Measurements from ENCODE around the gene NOX5. TPM values are rescaled to one million over a fixed set of nuclear protein-coding genes. Genes with fewer than 3 reads are reported as not detected.

NOX5 gene
- total and polyA plus RNA-seq, 10 of the 15 experiments (the other 5 are each of a cell fraction or from before 2014, with no cell fraction given): not detected

- ATAC-seq (no peak), DNase-seq (ENCODE audit: low read depth, low spot score) (no peak), FAIRE-seq (no peak)
- Histone ChIP-seq H4K20me1 (ENCODE audit: control insufficient read depth, insufficient read depth) (no peaks in the 10 kb centered on the region), H3K79me2 (ENCODE audit: control insufficient read depth, insufficient read depth, low read length) (no peaks in the 10 kb centered on the region), H3K4me3 (no peak overlapping the region), H2AFZ (ENCODE audit: control insufficient read depth, low read depth, low read length) (no peak overlapping the region), H3K4me1 (ENCODE audit: control insufficient read depth, insufficient read depth, low read length) (no peaks in the 10 kb centered on the region), H3K36me3 (ENCODE audit: control insufficient read depth in 2 of 2, insufficient read depth in 2 of 2, low read length in 1 of 2) (no peaks in the 10 kb centered on the region), H3K27ac (ENCODE audit: control insufficient read depth, insufficient read depth) (no peak overlapping the region), H3K9me3 (replicated peaks; ENCODE audit: control insufficient read depth, insufficient read depth, low read length) (no peaks in the 10 kb centered on the region), H3K9ac (ENCODE audit: control insufficient read depth, insufficient read depth, low read length) (no peak overlapping the region), H3K27me3 (replicated peaks in 1 of 2; ENCODE audit: control insufficient read depth in 2 of 2, insufficient read depth in 2 of 2, low read length in 1 of 2) (peaks cover 0 to 1% of the 10 kb centered on the region in 2 experiments; a peak in 1 of 4 replicates), H3K4me2 (ENCODE audit: control insufficient read depth, insufficient read depth) (no peak overlapping the region)
- SMC1A ChIA-PET (ENCODE audit: uncharacterized antibody, unreplicated experiment): no interaction called here
- WGBS (ENCODE audit: insufficient coverage, insufficient replicate concordance, low lambda C conversion rate, missing lambda C conversion rate): 37% methylated on average over 6 of the region's 7 CpGs
- POLR2A ChIA-PET: no interaction called here
- RAD21 ChIA-PET (ENCODE audit: unreplicated experiment): no interaction called here
- TF ChIP-seq YBX1 (IDR thresholded peaks at IDR 0.05) (no peak), PRDM15 (CRISPR knock-in tag; IDR thresholded peaks at IDR 0.05) (no peak), DPF2 (IDR thresholded peaks at IDR 0.05) (no peak), PKNOX1 (IDR thresholded peaks at IDR 0.05) (no peak), JUNB (IDR thresholded peaks at IDR 0.05) (no peak), TCF7 (IDR thresholded peaks at IDR 0.05; ENCODE audit: borderline replicate concordance) (no peak), ZNF622 (IDR thresholded peaks at IDR 0.05) (no peak), MYC (IDR thresholded peaks at IDR 0.05; ENCODE audit: insufficient read depth, insufficient read length, insufficient replicate concordance, low read length, severe bottlenecking) (no peak), PAX8 (IDR thresholded peaks at IDR 0.05) (no peak), CHD4 (IDR thresholded peaks at IDR 0.05) (no peak), MTA2 (IDR thresholded peaks at IDR 0.05; ENCODE audit: low read depth) (no peak), SIX5 (IDR thresholded peaks at IDR 0.05; ENCODE audit: low read depth, low read length, severe bottlenecking) (no peak), BRCA1 (IDR thresholded peaks at IDR 0.05; ENCODE audit: low read depth, low read length) (no peak), HDAC6 (IDR thresholded peaks at IDR 0.05; ENCODE audit: unreplicated experiment) (no peak), EP300 (IDR thresholded peaks at IDR 0.05; ENCODE audit: borderline replicate concordance in 1 of 2, control insufficient read depth in 1 of 2, low read depth in 2 of 2, low read length in 2 of 2) (no peak), CBX3 (IDR thresholded peaks at IDR 0.05; ENCODE audit: borderline replicate concordance, low read depth) (no peak), IKZF1 (conservative IDR thresholded peaks at IDR 0.05) (no peak), RELB (IDR thresholded peaks at IDR 0.05; ENCODE audit: low read depth) (no peak), NFIC (IDR thresholded peaks at IDR 0.05; ENCODE audit: low read depth, low read length) (no peak), KLF5 (IDR thresholded peaks at IDR 0.05; ENCODE audit: partially characterized antibody) (no peak)
- CTCF ChIA-PET: no interaction called here
- in situ Hi-C loops (cut with MboI) (no loop called here), intact Hi-C loops (cut with micrococcal nuclease; ENCODE audit: unreplicated experiment) (no loop called here)
- BruUV-seq (replicated peaks): no TSS peak
These were observed 1.1 kb downstream of the NOX5 start for GRCh38 chr15:69015591-69015990.
